K562 (cell line): ENCODE results near the gene VSIG10. TPM values are rescaled to one million over a fixed set of nuclear protein-coding genes. Genes with fewer than 3 reads are reported as not detected.

Experiments
- BRF2 ChIP-seq: IDR thresholded peaks from 3 replicates; pipeline ENCODE4 v1.6.1; 2011; ENCODE audit warnings: borderline replicate concordance, mild to moderate bottlenecking; ENCODE audit not compliant: insufficient read length, insufficient read depth
- MAFG ChIP-seq: fragments of 450-650 bp; conservative IDR thresholded peaks from 2 replicates; pipeline ENCODE4 v1.6.1; 2016; ENCODE audit warnings: missing genetic modification characterization, missing compliant biosample characterization
- MITF ChIP-seq: IDR thresholded peaks from 2 replicates; pipeline ENCODE4 v1.6.1; 2014; ENCODE audit warnings: antibody characterized with exemption
- MYBL2 ChIP-seq, 2 experiments: fragments of 450-650 bp in 1 of 2; sonication (generic) in 1 of 2; formaldehyde crosslinking in 1 of 2; IDR thresholded peaks; 2 replicates each; pipeline versions ENCODE4 v1.6.1 to v1.8.1; 2017 to 2022; ENCODE audit warnings: borderline replicate concordance in 1 of 2, inconsistent platforms in 1 of 2, low read depth in 1 of 2, mild to moderate bottlenecking in 1 of 2, missing genetic modification reagents in 1 of 2, moderate library complexity in 1 of 2
- MYC ChIP-seq, 2 experiments: fragments of 250-450 bp in 1 of 2; sonication (Bioruptor Pico) in 1 of 2; IDR thresholded peaks; 2 replicates each; pipeline versions ENCODE4 v1.5.1 to v1.6.1; 2012 to 2021; ENCODE audit warnings: low read depth in 2 of 2, borderline replicate concordance in 1 of 2, improper control_type of control experiment in 1 of 2, low read length in 1 of 2, mild to moderate bottlenecking in 1 of 2, moderate library complexity in 1 of 2
- NCOA1 ChIP-seq: fragments of 450-650 bp; IDR thresholded peaks from 2 replicates; pipeline ENCODE4 v1.6.1; 2016; ENCODE audit warnings: low read depth
- POLR2B ChIP-seq: fragments of 450-650 bp; IDR thresholded peaks from 2 replicates; pipeline ENCODE4 v1.6.1; 2018; ENCODE audit warnings: low read depth; ENCODE audit not compliant: partially characterized antibody
- PTBP1 ChIP-seq: fragments of 200-400 bp; formaldehyde crosslinking; IDR thresholded peaks from 2 replicates; pipeline ENCODE4 v1.6.1; 2017; ENCODE audit warnings: low read depth, low read length
- RAD51 ChIP-seq: fragments of 450-650 bp; IDR thresholded peaks from 2 replicates; pipeline ENCODE4 v1.7.1; 2016; ENCODE audit warnings: low read depth, mild to moderate bottlenecking, borderline replicate concordance
- RBBP5 ChIP-seq: fragments of 200-600 bp; sonication (generic); IDR thresholded peaks from 2 replicates; pipeline ENCODE4 v1.6.1; 2012; ENCODE audit warnings: borderline replicate concordance, mild to moderate bottlenecking, low read length, control low read depth, inconsistent platforms; ENCODE audit not compliant: insufficient read depth, poor library complexity, severe bottlenecking
- RBM17 ChIP-seq: fragments of 200-400 bp; formaldehyde crosslinking; IDR thresholded peaks from 2 replicates; pipeline ENCODE4 v1.6.1; 2017; ENCODE audit warnings: low read depth, mild to moderate bottlenecking, low read length, borderline replicate concordance
- SMAD4 ChIP-seq: fragments of 250-450 bp; sonication (Bioruptor Pico); conservative IDR thresholded peaks from 2 replicates; pipeline ENCODE4 v1.8.0; 2021; ENCODE audit warnings: inconsistent platforms, mild to moderate bottlenecking, moderate library complexity
- SP1 ChIP-seq: sonication (generic); formaldehyde crosslinking; IDR thresholded peaks from 2 replicates; pipeline ENCODE4 v1.8.1; 2022; ENCODE audit warnings: mild to moderate bottlenecking, missing genetic modification reagents
- SP2 ChIP-seq: IDR thresholded peaks from 2 replicates; pipeline ENCODE4 v1.6.1; 2011; ENCODE audit warnings: mild to moderate bottlenecking, low read depth, low read length, moderate library complexity; ENCODE audit not compliant: poor library complexity, severe bottlenecking; ENCODE audit errors: extremely low read depth
- TEAD4 ChIP-seq, 2 experiments: sonication (generic) in 1 of 2; formaldehyde crosslinking in 1 of 2; IDR thresholded peaks; 2 replicates each; pipeline versions ENCODE4 v1.6.1 to v1.8.0; 2012 to 2022; ENCODE audit warnings: borderline replicate concordance in 1 of 2, inconsistent platforms in 1 of 2, low read length in 1 of 2, mild to moderate bottlenecking in 1 of 2, missing genetic modification reagents in 1 of 2
- ZNF347 ChIP-seq: fragments of 450-650 bp; formaldehyde crosslinking; IDR thresholded peaks from 2 replicates; pipeline ENCODE4 v1.4.0; 2020; ENCODE audit warnings: low read depth, mild to moderate bottlenecking, moderate library complexity
- ZNF507 ChIP-seq: conservative IDR thresholded peaks from 2 replicates; pipeline ENCODE4 v1.6.1; 2017; ENCODE audit warnings: missing genetic modification characterization, missing compliant biosample characterization
- polyA plus RNA-seq, 8 experiments: library from polyadenylated mRNA; depleted of rRNA in 4 of 8; stranded (reverse) in 5 of 8; unstranded in 3 of 8; fragments of >200 nt; fragmentation: Nextera tagmentation in 2 of 8; fragmentation: Illumina TruSeq in 1 of 8; extraction: Ambion mirVana in 2 of 8; extraction: Trizol in 1 of 8; gene quantifications; 2 replicates each; pipeline versions ENCODE4 v1.2.1 to v1.2.3, GENCODE V29; 2011 to 2014; ENCODE audit warnings: inconsistent platforms in 1 of 8, missing spikeins in 1 of 8
- total RNA-seq, 7 experiments: library from RNA; depleted of rRNA in 6 of 7; stranded (reverse); fragments of >200 nt in 6 of 7; fragmentation: Illumina TruSeq in 2 of 7; extraction: Trizol in 2 of 7; gene quantifications; 2 replicates each; pipeline versions ENCODE4 v1.2.1 to v1.2.3, GENCODE V29; 2011 to 2021; ENCODE audit warnings: low replicate concordance in 1 of 7
- TF ChIP-seq, protein P1 (sequence below): sonication (generic); formaldehyde crosslinking; IDR thresholded peaks from 2 replicates; pipeline ENCODE4 v1.8.0; 2022; ENCODE audit warnings: missing genetic modification reagents, mild to moderate bottlenecking, borderline replicate concordance
- TF ChIP-seq, protein P2 (sequence below): fragments of 450-650 bp; formaldehyde crosslinking; IDR thresholded peaks from 2 replicates; pipeline ENCODE4 v1.4.0; 2022; ENCODE audit warnings: missing genetic modification characterization

The VSIG10 gene
- total and polyA plus RNA-seq, 9 of the 15 experiments (the other 6 are each of a cell fraction or from before 2014, with no cell fraction given), result 4.1 to 8.8 (median 4.7) TPM

- TF ChIP-seq TEAD4 (IDR thresholded peaks at IDR 0.05; ENCODE audit: low read length), result no peak
- TF ChIP-seq TEAD4 (CRISPR knock-in tag; IDR thresholded peaks at IDR 0.05; ENCODE audit: borderline replicate concordance), result peak; percentile 88; the same call in 1 of the 2 replicates
- no peak for TF ChIP-seq MYBL2 (IDR thresholded peaks at IDR 0.05; ENCODE audit: low read depth)
- TF ChIP-seq MYBL2 (CRISPR knock-in tag; IDR thresholded peaks at IDR 0.05; ENCODE audit: borderline replicate concordance), result no peak
- no peak for TF ChIP-seq PTBP1
- TF ChIP-seq MAFG, result no peak
- no peak; the same call in 1 of the 2 replicates for TF ChIP-seq RAD51
- TF ChIP-seq RBBP5, result peak; percentile 96
- no peak for TF ChIP-seq ZNF347 (CRISPR knock-in tag)
- TF ChIP-seq MYC (IDR thresholded peaks at IDR 0.05; ENCODE audit: low read depth, low read length), result peak; percentile 91
- TF ChIP-seq MYC (CRISPR knock-in tag; IDR thresholded peaks at IDR 0.05; ENCODE audit: borderline replicate concordance, low read depth), result no peak
- TF ChIP-seq MITF, result no peak; the same call in 1 of the 2 replicates
- TF ChIP-seq RBM17, result no peak
- peak; percentile 78 for TF ChIP-seq SP1 (CRISPR knock-in tag)
- TF ChIP-seq BRF2, result no peak
- TF ChIP-seq, protein P1, sequence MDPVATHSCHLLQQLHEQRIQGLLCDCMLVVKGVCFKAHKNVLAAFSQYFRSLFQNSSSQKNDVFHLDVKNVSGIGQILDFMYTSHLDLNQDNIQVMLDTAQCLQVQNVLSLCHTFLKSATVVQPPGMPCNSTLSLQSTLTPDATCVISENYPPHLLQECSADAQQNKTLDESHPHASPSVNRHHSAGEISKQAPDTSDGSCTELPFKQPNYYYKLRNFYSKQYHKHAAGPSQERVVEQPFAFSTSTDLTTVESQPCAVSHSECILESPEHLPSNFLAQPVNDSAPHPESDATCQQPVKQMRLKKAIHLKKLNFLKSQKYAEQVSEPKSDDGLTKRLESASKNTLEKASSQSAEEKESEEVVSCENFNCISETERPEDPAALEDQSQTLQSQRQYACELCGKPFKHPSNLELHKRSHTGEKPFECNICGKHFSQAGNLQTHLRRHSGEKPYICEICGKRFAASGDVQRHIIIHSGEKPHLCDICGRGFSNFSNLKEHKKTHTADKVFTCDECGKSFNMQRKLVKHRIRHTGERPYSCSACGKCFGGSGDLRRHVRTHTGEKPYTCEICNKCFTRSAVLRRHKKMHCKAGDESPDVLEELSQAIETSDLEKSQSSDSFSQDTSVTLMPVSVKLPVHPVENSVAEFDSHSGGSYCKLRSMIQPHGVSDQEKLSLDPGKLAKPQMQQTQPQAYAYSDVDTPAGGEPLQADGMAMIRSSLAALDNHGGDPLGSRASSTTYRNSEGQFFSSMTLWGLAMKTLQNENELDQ (CRISPR knock-in tag), result no peak
- TF ChIP-seq, protein P2, sequence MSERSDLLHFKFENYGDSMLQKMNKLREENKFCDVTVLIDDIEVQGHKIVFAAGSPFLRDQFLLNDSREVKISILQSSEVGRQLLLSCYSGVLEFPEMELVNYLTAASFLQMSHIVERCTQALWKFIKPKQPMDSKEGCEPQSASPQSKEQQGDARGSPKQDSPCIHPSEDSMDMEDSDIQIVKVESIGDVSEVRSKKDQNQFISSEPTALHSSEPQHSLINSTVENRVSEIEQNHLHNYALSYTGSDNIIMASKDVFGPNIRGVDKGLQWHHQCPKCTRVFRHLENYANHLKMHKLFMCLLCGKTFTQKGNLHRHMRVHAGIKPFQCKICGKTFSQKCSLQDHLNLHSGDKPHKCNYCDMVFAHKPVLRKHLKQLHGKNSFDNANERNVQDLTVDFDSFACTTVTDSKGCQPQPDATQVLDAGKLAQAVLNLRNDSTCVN (CRISPR knock-in tag), result no peak
- TF ChIP-seq SMAD4 (CRISPR knock-in tag), result no peak
- TF ChIP-seq POLR2B, result peak; percentile 74
- no peak for TF ChIP-seq NCOA1
- no peak for TF ChIP-seq ZNF507 (tag)
- TF ChIP-seq SP2, result no peak
These were observed 32.2 kb upstream of the VSIG10 start, which contains the start of gene PEBP1 (continued) for GRCh38 chr12:118135788-118136558.
